K562 (cell line): ENCODE data around the gene CATSPER4. TPM values are rescaled to one million over a fixed set of nuclear protein-coding genes. Genes with fewer than 3 reads are reported as not detected.
A peak's percentile ranks its signal among the peaks of the same experiment; 100 is the strongest.

Experiments used
- CCNT2 ChIP-seq: IDR thresholded peaks from 2 replicates; pipeline ENCODE4 v1.6.1; 2011; ENCODE audit warnings: borderline replicate concordance, low read depth, mild to moderate bottlenecking, moderate library complexity, mixed read lengths, low read length; ENCODE audit not compliant: insufficient read length; ENCODE audit errors: extremely low read depth
- FOS ChIP-seq: IDR thresholded peaks from 3 replicates; pipeline ENCODE4 v1.6.1; 2011; ENCODE audit not compliant: insufficient read length; ENCODE audit errors: extremely low read depth
- HBP1 ChIP-seq: fragments of 450-650 bp; formaldehyde crosslinking; IDR thresholded peaks from 2 replicates; pipeline ENCODE4 v1.4.0; 2022; ENCODE audit warnings: missing genetic modification characterization
- HDAC2 ChIP-seq: fragments of 450-650 bp; IDR thresholded peaks from 2 replicates; pipeline ENCODE4 v1.6.1; 2016; ENCODE audit warnings: mild to moderate bottlenecking
- LARP7 ChIP-seq: fragments of 450-650 bp; IDR thresholded peaks from 2 replicates; pipeline ENCODE4 v1.6.1; 2016
- NFRKB ChIP-seq: fragments of 450-650 bp; IDR thresholded peaks from 2 replicates; pipeline ENCODE4 v1.6.1; 2016; ENCODE audit warnings: low read depth
- NRF1 ChIP-seq, 2 experiments: fragments of 450-650 bp; IDR thresholded peaks in 1 of 2; conservative IDR thresholded peaks in 1 of 2; 2 replicates each; pipeline ENCODE4 v1.6.1; 2014; ENCODE audit warnings: mild to moderate bottlenecking in 2 of 2
- PHB ChIP-seq: fragments of 250-450 bp; sonication (Bioruptor Pico); IDR thresholded peaks from 2 replicates; pipeline ENCODE4 v1.5.0; 2021
- PRPF4 ChIP-seq: fragments of 200-400 bp; formaldehyde crosslinking; IDR thresholded peaks from one replicate; pipeline ENCODE4 v1.6.1; 2017; ENCODE audit warnings: low read length, low read depth, mild to moderate bottlenecking; ENCODE audit not compliant: insufficient read depth, poor library complexity, severe bottlenecking
- RB1 ChIP-seq: fragments of 450-650 bp; IDR thresholded peaks from 2 replicates; pipeline ENCODE4 v1.6.1; 2017; ENCODE audit warnings: low read depth, mild to moderate bottlenecking
- SIN3A ChIP-seq, 2 experiments: fragments of 150-350 bp in 1 of 2; IDR thresholded peaks; 2 replicates each; pipeline ENCODE4 v1.6.1; 2011 to 2016; ENCODE audit warnings: borderline replicate concordance in 2 of 2, low read depth in 2 of 2, low read length in 2 of 2, mild to moderate bottlenecking in 2 of 2, moderate library complexity in 2 of 2; ENCODE audit not compliant: control insufficient read depth in 1 of 2
- SMARCA4 ChIP-seq: fragments of 450-650 bp; IDR thresholded peaks from 2 replicates; pipeline ENCODE4 v1.6.1; 2016
- TCF7 ChIP-seq: sonication (generic); IDR thresholded peaks from 2 replicates; pipeline ENCODE4 v1.6.1; 2016; ENCODE audit warnings: antibody characterized with exemption, borderline replicate concordance
- ZNF143 ChIP-seq: sonication (generic); formaldehyde crosslinking; IDR thresholded peaks from 2 replicates; pipeline ENCODE4 v1.9.0; 2022; ENCODE audit warnings: mild to moderate bottlenecking, missing genetic modification reagents
- ZNF232 ChIP-seq: sonication (generic); formaldehyde crosslinking; IDR thresholded peaks from 2 replicates; pipeline ENCODE4 v1.8.0; 2022; ENCODE audit warnings: mild to moderate bottlenecking, missing genetic modification reagents
- ZNF280A ChIP-seq: fragments of 450-650 bp; IDR thresholded peaks from 2 replicates; pipeline ENCODE4 v1.6.1; 2018; ENCODE audit warnings: mild to moderate bottlenecking, low read depth; ENCODE audit not compliant: partially characterized antibody
- ZNF639 ChIP-seq, 2 experiments: fragments of 200-800 bp in 1 of 2; sonication (Bioruptor generic) in 1 of 2; sonication (generic) in 1 of 2; formaldehyde crosslinking in 1 of 2; IDR thresholded peaks in 1 of 2; conservative IDR thresholded peaks in 1 of 2; 2 replicates each; pipeline versions ENCODE4 v1.5.0 to v1.6.1; 2016 to 2020; ENCODE audit warnings: missing compliant biosample characterization in 1 of 2, missing genetic modification characterization in 1 of 2, missing genetic modification reagents in 1 of 2
- polyA plus RNA-seq, 8 experiments: library from polyadenylated mRNA; depleted of rRNA in 4 of 8; stranded (reverse) in 5 of 8; unstranded in 3 of 8; fragments of >200 nt; fragmentation: Nextera tagmentation in 2 of 8; fragmentation: Illumina TruSeq in 1 of 8; extraction: Ambion mirVana in 2 of 8; extraction: Trizol in 1 of 8; gene quantifications; 2 replicates each; pipeline versions ENCODE4 v1.2.1 to v1.2.3, GENCODE V29; 2011 to 2014; ENCODE audit warnings: inconsistent platforms in 1 of 8, missing spikeins in 1 of 8
- total RNA-seq, 7 experiments: library from RNA; depleted of rRNA in 6 of 7; stranded (reverse); fragments of >200 nt in 6 of 7; fragmentation: Illumina TruSeq in 2 of 7; extraction: Trizol in 2 of 7; gene quantifications; 2 replicates each; pipeline versions ENCODE4 v1.2.1 to v1.2.3, GENCODE V29; 2011 to 2021; ENCODE audit warnings: low replicate concordance in 1 of 7
- TF ChIP-seq, protein P1 (sequence below): sonication (generic); formaldehyde crosslinking; IDR thresholded peaks from 2 replicates; pipeline ENCODE4 v1.9.0; 2022; ENCODE audit warnings: mild to moderate bottlenecking, missing genetic modification reagents
- TF ChIP-seq, protein P2 (sequence below): fragments of 450-650 bp; IDR thresholded peaks from 2 replicates; pipeline ENCODE4 v1.6.1; 2016; ENCODE audit warnings: mild to moderate bottlenecking

CATSPER4 gene
- total and polyA plus RNA-seq, 9 of the 15 experiments (the other 6 are each of a cell fraction or from before 2014, with no cell fraction given), result 0.04 to 0.13 TPM; not detected in 7

DNA sequence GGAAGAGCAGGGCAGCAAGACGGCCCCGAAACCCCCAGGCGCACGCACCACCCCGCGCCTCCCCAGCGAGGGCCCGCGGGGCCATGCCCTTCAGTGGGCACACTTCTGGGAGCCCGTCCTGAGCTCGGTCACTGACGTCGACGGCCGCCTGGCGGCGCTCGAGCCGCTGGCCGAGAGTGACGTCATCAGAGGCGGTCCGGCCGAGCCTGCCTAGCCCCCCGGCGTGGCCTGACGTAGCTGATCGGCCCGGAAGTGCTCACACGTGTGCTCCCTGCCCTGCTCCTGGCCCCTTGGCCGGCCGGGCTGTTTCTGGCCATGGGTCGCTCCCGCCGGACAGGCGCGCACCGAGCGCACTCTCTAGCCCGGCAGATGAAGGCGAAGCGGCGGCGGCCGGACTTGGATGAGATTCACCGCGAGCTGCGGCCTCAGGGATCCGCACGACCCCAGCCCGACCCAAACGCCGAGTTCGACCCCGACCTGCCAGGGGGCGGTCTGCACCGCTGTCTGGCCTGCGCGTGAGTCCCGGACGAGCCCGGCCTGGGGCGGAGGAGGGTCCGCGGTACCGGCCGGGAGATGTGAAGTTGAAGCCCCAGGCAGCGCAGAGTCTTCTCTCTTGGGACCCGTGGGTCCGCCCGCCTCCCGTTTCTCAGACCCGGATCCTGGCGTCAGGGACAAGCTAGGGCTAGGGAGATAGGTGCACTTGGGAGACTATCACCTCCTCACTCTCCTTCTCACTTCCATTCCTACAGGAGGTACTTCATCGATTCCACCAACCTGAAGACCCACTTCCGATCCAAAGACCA is 20.5 kb upstream of the CATSPER4 start, which contains the start of gene ZNF593 (continued):
- TF ChIP-seq HBP1 (CRISPR knock-in tag), result peak; percentile 70; the same call in 1 of the 2 replicates
- peak; percentile 63 to 73 for TF ChIP-seq NRF1 (conservative IDR thresholded peaks at IDR 0.05 in 1 of 2, IDR thresholded peaks at IDR 0.05 in 1 of 2)
- TF ChIP-seq LARP7, result no peak; the same call in 1 of the 2 replicates
- TF ChIP-seq, protein P1, sequence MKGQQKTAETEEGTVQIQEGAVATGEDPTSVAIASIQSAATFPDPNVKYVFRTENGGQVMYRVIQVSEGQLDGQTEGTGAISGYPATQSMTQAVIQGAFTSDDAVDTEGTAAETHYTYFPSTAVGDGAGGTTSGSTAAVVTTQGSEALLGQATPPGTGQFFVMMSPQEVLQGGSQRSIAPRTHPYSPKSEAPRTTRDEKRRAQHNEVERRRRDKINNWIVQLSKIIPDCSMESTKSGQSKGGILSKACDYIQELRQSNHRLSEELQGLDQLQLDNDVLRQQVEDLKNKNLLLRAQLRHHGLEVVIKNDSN (CRISPR knock-in tag), result peak; percentile 85
- TF ChIP-seq CCNT2, result peak; percentile 88
- TF ChIP-seq NFRKB, result 0 out of 2 replicates have a peak, but pooled peaks have one; percentile 46
- TF ChIP-seq ZNF280A, result no peak
- no peak for TF ChIP-seq ZNF143 (CRISPR knock-in tag)
- TF ChIP-seq ZNF639 (CRISPR knock-in tag; conservative IDR thresholded peaks at IDR 0.05 in 1 of 2, IDR thresholded peaks at IDR 0.05 in 1 of 2), result peak in 1 of 2 experiments; percentile 71; a peak in 1 of 4 replicates
- no peak for TF ChIP-seq SMARCA4
- no peak for TF ChIP-seq FOS
- 0 out of 2 replicates have a peak, but pooled peaks have one; percentile 90 for TF ChIP-seq PHB (CRISPR knock-in tag)
- peak; percentile 81; the same call in 1 of the 2 replicates for TF ChIP-seq TCF7
- peak; percentile 96 for TF ChIP-seq RB1
- TF ChIP-seq SIN3A (IDR thresholded peaks at IDR 0.05; ENCODE audit: borderline replicate concordance in 2 of 2, control insufficient read depth in 1 of 2, low read depth in 2 of 2, low read length in 2 of 2), result peak; percentile 98 to 99
- TF ChIP-seq HDAC2, result peak; percentile 96
- peak; percentile 51 for TF ChIP-seq PRPF4
- TF ChIP-seq, protein P2, sequence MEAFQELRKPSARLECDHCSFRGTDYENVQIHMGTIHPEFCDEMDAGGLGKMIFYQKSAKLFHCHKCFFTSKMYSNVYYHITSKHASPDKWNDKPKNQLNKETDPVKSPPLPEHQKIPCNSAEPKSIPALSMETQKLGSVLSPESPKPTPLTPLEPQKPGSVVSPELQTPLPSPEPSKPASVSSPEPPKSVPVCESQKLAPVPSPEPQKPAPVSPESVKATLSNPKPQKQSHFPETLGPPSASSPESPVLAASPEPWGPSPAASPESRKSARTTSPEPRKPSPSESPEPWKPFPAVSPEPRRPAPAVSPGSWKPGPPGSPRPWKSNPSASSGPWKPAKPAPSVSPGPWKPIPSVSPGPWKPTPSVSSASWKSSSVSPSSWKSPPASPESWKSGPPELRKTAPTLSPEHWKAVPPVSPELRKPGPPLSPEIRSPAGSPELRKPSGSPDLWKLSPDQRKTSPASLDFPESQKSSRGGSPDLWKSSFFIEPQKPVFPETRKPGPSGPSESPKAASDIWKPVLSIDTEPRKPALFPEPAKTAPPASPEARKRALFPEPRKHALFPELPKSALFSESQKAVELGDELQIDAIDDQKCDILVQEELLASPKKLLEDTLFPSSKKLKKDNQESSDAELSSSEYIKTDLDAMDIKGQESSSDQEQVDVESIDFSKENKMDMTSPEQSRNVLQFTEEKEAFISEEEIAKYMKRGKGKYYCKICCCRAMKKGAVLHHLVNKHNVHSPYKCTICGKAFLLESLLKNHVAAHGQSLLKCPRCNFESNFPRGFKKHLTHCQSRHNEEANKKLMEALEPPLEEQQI, result no peak; the same call in 1 of the 2 replicates
- peak; percentile 87 for TF ChIP-seq ZNF232
